Gastroesophageal sphincter (tissue), 4 donors: ENCODE measurements around the gene FBLIM1. TPM values are rescaled to one million over a fixed set of nuclear protein-coding genes. Genes with fewer than 3 reads are reported as not detected.
A peak's percentile ranks its signal among the peaks of the same experiment; 100 is the strongest.

Source experiments
- ATAC-seq: fragments of 150-250 bp; one replicate; pipeline ENCODE4 v1.9.1; 2016; ENCODE audit warnings: mild to moderate bottlenecking, moderate library complexity
- H3K27ac ChIP-seq, 4 donors: fragments of 200-600 bp; sonication (generic) in 3 of 4; 1 replicate in 3 of 4; 2 replicates in 1 of 4; pipeline ENCODE4 v1.5.1; 2016 to 2019
- H3K27me3 ChIP-seq: fragments of 200-600 bp; sonication (generic); one replicate; pipeline ENCODE4 v1.5.1; 2019
- H3K36me3 ChIP-seq, 2 donors: fragments of 200-600 bp; sonication (generic); one replicate each; pipeline ENCODE4 v1.5.1; 2019; ENCODE audit warnings: control low read depth in 1 of 2
- H3K4me1 ChIP-seq, 3 donors: fragments of 200-600 bp; sonication (generic); 1 replicate in 2 of 3; 2 replicates in 1 of 3; pipeline ENCODE4 v1.5.1; 2016 to 2019; ENCODE audit warnings: control low read depth in 2 of 3
- H3K4me3 ChIP-seq, 2 donors: fragments of 200-600 bp; sonication (generic); one replicate each; pipeline ENCODE4 v1.5.1; 2019; ENCODE audit warnings: mild to moderate bottlenecking in 1 of 2, moderate library complexity in 1 of 2
- H3K9me3 ChIP-seq, 3 donors: fragments of 200-600 bp; sonication (generic); one replicate each; pipeline ENCODE4 v1.5.1; 2017 to 2019; ENCODE audit warnings: control low read depth in 2 of 3
- EP300 ChIP-seq: sonication (generic); formaldehyde crosslinking; IDR thresholded peaks from one replicate; pipeline ENCODE4 v1.6.1; 2017; ENCODE audit warnings: antibody characterized with exemption, mild to moderate bottlenecking
- POLR2A ChIP-seq, 2 donors: fragments of 450-650 bp; IDR thresholded peaks; one replicate each; pipeline ENCODE4 v1.6.1; 2017; ENCODE audit warnings: antibody characterized with exemption in 2 of 2, mild to moderate bottlenecking in 2 of 2, moderate library complexity in 1 of 2
- POLR2AphosphoS5 ChIP-seq: sonication (generic); formaldehyde crosslinking; IDR thresholded peaks from one replicate; pipeline ENCODE4 v1.6.1; 2017; ENCODE audit warnings: antibody characterized with exemption
- WGBS, 2 donors: methylation state at CpG; one replicate each; pipeline ENCODE4 v1.1.5; 2018; ENCODE audit warnings: low coverage in 1 of 2; 5-methylcytosine and 5-hydroxymethylcytosine counted together
- total RNA-seq, 4 donors: library from RNA; depleted of rRNA; stranded (reverse); fragments of >200 nt; gene quantifications; one replicate each; pipeline ENCODE4 v1.1.0, GENCODE V29; 2016
- TF ChIP-seq, protein P1 (sequence below), 4 experiments: fragments of 200-600 bp in 2 of 4; fragments of 450-650 bp in 2 of 4; sonication (generic) in 1 of 4; IDR thresholded peaks; one replicate each; pipeline ENCODE4 v1.5.1; 2017 to 2019; ENCODE audit warnings: antibody characterized with exemption in 4 of 4, mild to moderate bottlenecking in 2 of 4, moderate library complexity in 2 of 4

The FBLIM1 gene
- total RNA-seq, 4 donors from 2014 or later = 40.4 to 106 (median 47.0) TPM

- Histone ChIP-seq H3K4me1 (peaks cover 0 to 45% (median 4%) of the 10 kb centered on the region in 3 donors), H3K36me3 (no peaks in the 10 kb centered on the region), H3K4me3 (peak overlapping the region; percentile 63 to 90), H3K9me3 (no peaks in the 10 kb centered on the region), H3K27me3 (no peaks in the 10 kb centered on the region), H3K27ac (peak overlapping the region; percentile 95 to 100 (median 100))
- ATAC-seq = peak; percentile 13
- 0% methylated on average over 3 to 12 of the region's 37 CpGs for WGBS, 2 donors
- no peak for TF ChIP-seq EP300
- TF ChIP-seq POLR2A (IDR thresholded peaks at IDR 0.05) = no peak
- TF ChIP-seq, protein P1, sequence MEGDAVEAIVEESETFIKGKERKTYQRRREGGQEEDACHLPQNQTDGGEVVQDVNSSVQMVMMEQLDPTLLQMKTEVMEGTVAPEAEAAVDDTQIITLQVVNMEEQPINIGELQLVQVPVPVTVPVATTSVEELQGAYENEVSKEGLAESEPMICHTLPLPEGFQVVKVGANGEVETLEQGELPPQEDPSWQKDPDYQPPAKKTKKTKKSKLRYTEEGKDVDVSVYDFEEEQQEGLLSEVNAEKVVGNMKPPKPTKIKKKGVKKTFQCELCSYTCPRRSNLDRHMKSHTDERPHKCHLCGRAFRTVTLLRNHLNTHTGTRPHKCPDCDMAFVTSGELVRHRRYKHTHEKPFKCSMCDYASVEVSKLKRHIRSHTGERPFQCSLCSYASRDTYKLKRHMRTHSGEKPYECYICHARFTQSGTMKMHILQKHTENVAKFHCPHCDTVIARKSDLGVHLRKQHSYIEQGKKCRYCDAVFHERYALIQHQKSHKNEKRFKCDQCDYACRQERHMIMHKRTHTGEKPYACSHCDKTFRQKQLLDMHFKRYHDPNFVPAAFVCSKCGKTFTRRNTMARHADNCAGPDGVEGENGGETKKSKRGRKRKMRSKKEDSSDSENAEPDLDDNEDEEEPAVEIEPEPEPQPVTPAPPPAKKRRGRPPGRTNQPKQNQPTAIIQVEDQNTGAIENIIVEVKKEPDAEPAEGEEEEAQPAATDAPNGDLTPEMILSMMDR (IDR thresholded peaks at IDR 0.05) = no peak
- TF ChIP-seq POLR2AphosphoS5 = no peak
These were observed 76.7 kb downstream of the FBLIM1 start for GRCh38 chr1:15835205-15835740.

- peak overlapping the region; percentile 63 to 90 for H3K4me3 ChIP-seq
- peak; percentile 91 for ATAC-seq
- WGBS, 2 donors = 0 to 14% methylated on average over 2 to 6 of the region's 66 CpGs
These were observed 77.3 kb downstream of the FBLIM1 start for GRCh38 chr1:15835741-15836510.

More at GRCh38 chr1:15835741-15836510, 77.3 kb downstream of the FBLIM1 start:
- TF ChIP-seq POLR2A (IDR thresholded peaks at IDR 0.05) (peak; percentile 65 to 68), EP300 (no peak), POLR2AphosphoS5 (peak; percentile 86)
- Histone ChIP-seq H3K36me3 (no peaks in the 10 kb centered on the region), H3K9me3 (no peaks in the 10 kb centered on the region), H3K27me3 (no peaks in the 10 kb centered on the region), H3K4me1 (peaks cover 0 to 38% (median 4%) of the 10 kb centered on the region in 3 donors), H3K27ac (peak overlapping the region; percentile 95 to 100 (median 100))

Other genes starting within 250 kb of the FBLIM1 start
- 10 to 100 TPM; 11.0 to 22.5 (median 14.3) TPM for gene CASP9, start 234.6 kb upstream of the FBLIM1 start, total RNA-seq
- 10 to 100 TPM; 10.2 to 18.7 (median 13.8) TPM for gene DNAJC16, start 231.9 kb upstream of the FBLIM1 start, total RNA-seq
- gene AGMAT, start 173.7 kb upstream of the FBLIM1 start, total RNA-seq = not detected
- 10 to 100 TPM; 14.3 to 37.2 (median 16.5) TPM for gene DDI2, start 141.3 kb upstream of the FBLIM1 start, total RNA-seq
- gene PLEKHM2, start 74.5 kb upstream of the FBLIM1 start, total RNA-seq = 10 to 100 TPM; 32.1 to 65.2 (median 41.8) TPM
- 1 to 10 TPM in 2 of 4 donors, under 1 TPM in 2; 0.10 to 2.0 (median 1.1) TPM for gene SLC25A34, start 22.5 kb upstream of the FBLIM1 start, total RNA-seq
- gene TMEM82, start 16.3 kb upstream of the FBLIM1 start, total RNA-seq = not detected
- 1 to 10 TPM in 2 of 4 donors, under 1 TPM in 2; 0.40 to 1.4 (median 0.85) TPM for gene UQCRHL, start 48.9 kb downstream of the FBLIM1 start, total RNA-seq
- gene SPEN, start 88.9 kb downstream of the FBLIM1 start, total RNA-seq = 10 to 100 TPM; 40.3 to 79.4 (median 50.7) TPM
- 10 to 100 TPM; 24.0 to 65.7 (median 29.0) TPM for gene ZBTB17, start 217.3 kb downstream of the FBLIM1 start, total RNA-seq
- gene SRARP, start 245.4 kb downstream of the FBLIM1 start, total RNA-seq = not detected